GM15510 (cell line): ENCODE data around the gene CACFD1.

Experiments
- POLR2A ChIP-seq: IDR thresholded peaks from 3 replicates; pipeline ENCODE4 v1.6.1; 2011; ENCODE audit warnings: borderline replicate concordance; ENCODE audit not compliant: insufficient read length; ENCODE audit errors: extremely low read depth

Gene CACFD1

GRCh38 chr9:133483611-133484010 is 23.8 kb downstream of the CACFD1 start:
- no peak for TF ChIP-seq POLR2A

GRCh38 chr9:133484671-133485437 is 25.1 kb downstream of the CACFD1 start:
- TF ChIP-seq POLR2A = no peak

GRCh38 chr9:133485531-133486260 is 25.9 kb downstream of the CACFD1 start:
- TF ChIP-seq POLR2A = no peak

- no peak for TF ChIP-seq POLR2A
Measured at GRCh38 chr9:133487331-133487725, 27.6 kb downstream of the CACFD1 start.

- TF ChIP-seq POLR2A = no peak
Measured at GRCh38 chr9:133488686-133489252, 29.0 kb downstream of the CACFD1 start.

GRCh38 chr9:133489253-133490190 is 29.7 kb downstream of the CACFD1 start:
- TF ChIP-seq POLR2A = no peak

GRCh38 chr9:133490201-133490681 is 30.5 kb downstream of the CACFD1 start:
- no peak for TF ChIP-seq POLR2A

- no peak for TF ChIP-seq POLR2A
Measured at GRCh38 chr9:133490865-133491655, 31.3 kb downstream of the CACFD1 start.

GRCh38 chr9:133491656-133491925 is 31.8 kb downstream of the CACFD1 start:
- no peak for TF ChIP-seq POLR2A

GRCh38 chr9:133492061-133493021 is 32.6 kb downstream of the CACFD1 start:
- no peak for TF ChIP-seq POLR2A

GRCh38 chr9:133493428-133493827 is 33.6 kb downstream of the CACFD1 start:
- no peak for TF ChIP-seq POLR2A

GRCh38 chr9:133493845-133494540 is 34.2 kb downstream of the CACFD1 start:
- no peak for TF ChIP-seq POLR2A
